Fibroblast of mammary gland (primary cell): Measurements from ENCODE around the gene FAM120B.

ENCODE experiments used
- DNase-seq: peaks from one replicate; pipeline ENCODE4 v3.0.0-alpha.2; 2010; ENCODE audit warnings: low read depth
- H3K4me3 ChIP-seq: 2 replicates; pipeline ENCODE4 v1.5.1; 2011; ENCODE audit warnings: low read depth, mild to moderate bottlenecking, low read length, moderate library complexity; ENCODE audit not compliant: control insufficient read depth
- TF ChIP-seq, protein P1 (sequence below): conservative IDR thresholded peaks from 2 replicates; pipeline ENCODE4 v1.5.1; 2011; ENCODE audit warnings: low read depth, low read length, inconsistent platforms; ENCODE audit not compliant: control insufficient read depth, insufficient read depth

Gene FAM120B

DNA sequence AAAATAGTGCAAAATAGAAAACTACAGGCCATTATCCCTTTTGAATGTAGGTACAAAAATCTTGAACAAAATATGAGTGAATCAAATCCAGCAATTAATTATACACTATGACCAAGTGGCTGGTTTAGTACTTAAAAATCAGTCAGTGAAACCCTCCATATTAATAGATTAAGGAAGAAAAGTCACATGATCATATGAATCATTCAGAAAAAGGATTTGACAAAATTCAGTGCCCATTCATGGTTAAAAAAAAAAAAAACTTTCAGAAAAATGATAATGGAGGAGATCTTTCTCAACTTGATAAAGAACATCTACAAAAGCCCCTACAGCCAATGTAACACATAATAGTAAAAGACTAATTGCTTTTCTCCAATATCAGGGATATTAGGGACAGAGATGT, 75.0 kb downstream of the FAM120B start:
- DNase-seq = no peak
- H3K4me3 ChIP-seq = no peak overlapping the region
- TF ChIP-seq, protein P1, sequence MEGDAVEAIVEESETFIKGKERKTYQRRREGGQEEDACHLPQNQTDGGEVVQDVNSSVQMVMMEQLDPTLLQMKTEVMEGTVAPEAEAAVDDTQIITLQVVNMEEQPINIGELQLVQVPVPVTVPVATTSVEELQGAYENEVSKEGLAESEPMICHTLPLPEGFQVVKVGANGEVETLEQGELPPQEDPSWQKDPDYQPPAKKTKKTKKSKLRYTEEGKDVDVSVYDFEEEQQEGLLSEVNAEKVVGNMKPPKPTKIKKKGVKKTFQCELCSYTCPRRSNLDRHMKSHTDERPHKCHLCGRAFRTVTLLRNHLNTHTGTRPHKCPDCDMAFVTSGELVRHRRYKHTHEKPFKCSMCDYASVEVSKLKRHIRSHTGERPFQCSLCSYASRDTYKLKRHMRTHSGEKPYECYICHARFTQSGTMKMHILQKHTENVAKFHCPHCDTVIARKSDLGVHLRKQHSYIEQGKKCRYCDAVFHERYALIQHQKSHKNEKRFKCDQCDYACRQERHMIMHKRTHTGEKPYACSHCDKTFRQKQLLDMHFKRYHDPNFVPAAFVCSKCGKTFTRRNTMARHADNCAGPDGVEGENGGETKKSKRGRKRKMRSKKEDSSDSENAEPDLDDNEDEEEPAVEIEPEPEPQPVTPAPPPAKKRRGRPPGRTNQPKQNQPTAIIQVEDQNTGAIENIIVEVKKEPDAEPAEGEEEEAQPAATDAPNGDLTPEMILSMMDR = no peak

DNA sequence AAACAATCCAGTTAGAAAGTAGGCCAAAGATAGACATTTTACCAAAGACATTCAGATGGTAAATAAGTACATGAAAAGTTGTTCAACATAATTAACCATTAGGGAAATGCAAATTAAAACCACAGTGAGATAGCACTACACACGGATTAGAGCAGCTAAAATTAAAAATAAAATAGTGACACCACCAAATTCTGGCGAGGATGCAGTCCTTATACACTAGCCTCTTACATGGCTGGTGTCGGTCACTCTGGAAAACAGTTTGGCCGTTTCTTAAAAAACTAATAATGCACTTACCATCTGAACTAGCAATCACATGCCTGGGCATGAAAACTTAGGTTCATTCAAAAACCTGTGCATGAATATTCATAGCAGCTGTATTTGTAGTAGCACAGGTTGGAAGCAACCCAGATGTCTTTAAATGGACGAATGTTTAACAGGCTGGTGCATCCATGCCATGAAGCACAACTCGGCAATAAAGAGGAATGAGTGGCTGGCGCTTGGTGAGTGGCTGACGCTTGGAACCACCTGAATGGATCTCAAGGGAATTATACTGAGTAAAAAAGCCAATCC, 77.0 kb downstream of the FAM120B start:
- H3K4me3 ChIP-seq = no peak overlapping the region
- TF ChIP-seq, protein P1 = no peak
- DNase-seq = no peak

DNA sequence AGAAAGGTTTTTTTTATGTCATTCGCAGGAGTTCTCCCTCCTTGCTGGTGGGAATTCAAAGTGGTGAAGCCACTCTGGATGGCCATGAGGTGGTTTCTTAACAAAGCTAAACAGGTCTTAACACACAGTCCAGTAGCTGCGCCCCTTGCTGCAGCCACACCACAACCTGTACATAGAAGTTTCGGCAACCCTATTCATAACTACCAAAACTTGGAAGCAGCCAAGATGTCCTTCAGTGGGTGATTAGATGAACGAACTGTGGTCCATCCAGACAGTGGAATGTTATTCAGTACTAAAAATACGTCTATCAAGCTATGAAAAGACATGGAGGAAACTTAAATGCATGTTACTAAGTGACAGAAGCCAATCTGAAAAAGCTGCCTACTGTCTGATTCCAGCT, 78.9 kb downstream of the FAM120B start:
- TF ChIP-seq, protein P1 = no peak
- DNase-seq = no peak
- H3K4me3 ChIP-seq = no peak overlapping the region

DNA sequence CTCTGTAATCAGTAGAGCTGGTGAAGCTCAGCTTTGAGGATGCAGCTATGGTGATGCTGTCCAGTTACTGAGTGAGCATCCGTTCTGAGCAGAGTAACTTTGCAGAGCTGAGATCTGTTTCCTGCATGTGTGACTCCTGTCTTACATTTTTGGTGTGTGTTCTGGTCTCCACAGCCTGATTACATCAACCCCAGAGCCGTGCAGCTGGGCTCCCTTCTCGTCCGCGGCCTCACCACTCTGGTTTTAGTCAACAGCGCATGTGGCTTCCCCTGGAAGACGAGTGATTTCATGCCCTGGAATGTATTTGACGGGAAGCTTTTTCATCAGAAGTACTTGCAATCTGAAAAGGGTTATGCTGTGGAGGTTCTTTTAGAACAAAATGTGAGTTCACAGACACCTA, 81.6 kb downstream of the FAM120B start:
- peak; percentile 52 for DNase-seq
- TF ChIP-seq, protein P1 = no peak

DNA sequence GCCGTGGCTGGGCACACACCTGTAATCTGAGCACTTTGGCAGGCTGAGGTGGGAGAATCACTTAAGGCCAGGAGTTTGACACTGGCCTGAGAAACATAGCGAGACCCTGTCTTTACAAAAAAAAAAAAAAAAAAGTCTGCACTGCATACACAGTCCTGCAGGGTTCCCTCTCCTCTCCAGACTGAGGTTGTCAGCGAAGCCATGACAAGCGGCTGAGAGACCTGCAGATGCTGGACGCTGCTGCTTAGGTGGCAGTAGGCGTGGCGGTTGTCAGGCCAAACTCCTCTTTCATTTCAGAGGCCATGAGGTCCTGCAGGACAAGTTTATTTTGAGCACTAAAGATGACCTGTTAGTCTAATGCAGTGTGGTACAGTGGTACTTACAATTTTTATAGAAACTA, 86.5 kb downstream of the FAM120B start:
- DNase-seq = no peak
- TF ChIP-seq, protein P1 = no peak
- H3K4me3 ChIP-seq = no peak overlapping the region

More for the DNA sequence above, 81.6 kb downstream of the FAM120B start:
- H3K4me3 ChIP-seq = no peak overlapping the region

DNA sequence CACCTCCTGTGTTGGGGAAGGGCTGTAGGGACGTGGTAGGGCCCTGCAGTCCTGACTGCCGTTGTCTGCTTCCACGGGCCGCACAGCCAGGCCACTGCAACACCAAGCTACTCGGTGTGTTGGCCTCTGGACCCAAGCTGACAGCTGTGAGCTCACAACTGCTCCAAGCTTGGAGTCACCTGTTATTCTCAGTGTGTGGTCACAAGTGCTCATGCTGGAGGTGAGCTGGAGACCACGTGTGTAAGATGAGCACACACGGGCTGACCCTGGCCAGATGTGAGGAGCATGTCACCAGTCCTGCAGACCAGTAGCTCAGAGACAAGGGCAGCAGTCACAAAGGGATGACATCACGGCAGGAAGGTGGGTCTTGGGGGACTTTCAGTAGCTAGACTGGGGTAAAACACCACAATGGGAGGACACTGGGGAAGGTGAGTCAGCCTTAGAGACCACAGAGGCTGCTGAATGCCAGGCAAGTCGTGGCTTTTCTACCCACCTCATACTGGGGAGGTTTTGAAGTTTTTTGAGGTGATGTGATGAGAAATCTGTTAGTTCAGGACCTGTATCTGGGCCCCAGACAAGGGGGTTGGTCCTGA, 87.3 kb downstream of the FAM120B start:
- DNase-seq = no peak
- TF ChIP-seq, protein P1 = no peak
- H3K4me3 ChIP-seq = no peak overlapping the region
